ENCODE data around the gene RAPGEF3.
A peak's percentile ranks its signal among the peaks of the same experiment; 100 is the strongest.

RAPGEF3 gene

DNA sequence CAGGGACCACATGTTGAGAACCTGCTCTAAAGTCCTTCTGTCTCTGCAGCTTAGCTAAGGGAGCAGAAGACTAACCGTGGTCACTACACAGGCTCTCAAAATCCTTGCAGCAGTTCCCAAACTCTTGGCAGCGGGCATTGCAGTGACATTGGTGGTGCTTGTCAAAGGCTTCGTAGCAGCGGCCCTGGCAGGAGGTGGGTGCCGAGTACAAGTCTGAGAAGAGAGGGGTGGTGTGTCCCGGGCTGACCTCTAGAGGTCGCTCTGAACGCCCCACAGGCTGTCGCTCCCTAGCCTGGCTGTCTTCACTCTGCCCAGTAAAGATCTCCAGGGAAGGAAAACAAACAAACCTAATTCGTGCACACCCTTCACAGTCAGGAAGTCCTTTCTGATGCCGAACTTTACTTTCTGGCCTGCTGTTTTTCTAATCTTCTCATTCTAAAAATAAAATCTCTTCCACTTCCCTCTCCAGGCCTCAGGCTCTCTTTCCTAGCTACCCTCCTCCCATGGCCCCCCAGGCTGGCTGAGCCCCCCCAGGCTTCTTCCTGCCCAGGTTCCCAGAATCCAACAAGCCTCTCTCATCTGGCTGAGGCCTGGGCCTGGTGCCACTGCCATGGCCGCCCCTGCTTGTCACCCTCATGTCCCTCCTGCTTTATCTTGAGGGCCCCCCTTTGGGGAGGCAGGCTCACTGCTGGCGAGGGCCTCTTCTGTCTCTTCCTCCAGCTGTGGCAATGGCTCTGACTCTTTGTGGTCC, 41.1 kb downstream of the RAPGEF3 start:
- peak; percentile 94 for DNase-seq

DNA sequence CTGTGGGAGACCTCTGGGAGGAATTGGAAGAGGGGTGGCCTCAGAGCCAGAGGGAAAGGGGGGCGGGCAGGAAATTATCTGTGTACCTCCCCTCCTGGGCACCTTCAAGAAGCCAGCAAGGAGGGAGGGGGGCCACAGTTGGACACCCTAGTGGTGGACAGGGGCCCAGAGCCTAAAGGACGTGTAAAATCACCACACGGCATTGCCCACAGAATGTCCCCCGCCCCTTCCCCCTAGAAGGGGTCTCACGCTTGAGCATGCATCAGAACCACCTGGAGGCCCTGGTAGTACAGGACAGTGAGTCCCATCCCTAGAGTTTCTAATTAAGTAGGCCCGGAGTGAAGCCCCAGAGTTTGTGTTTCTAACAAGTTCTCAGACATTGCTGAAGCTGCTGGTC, 41.6 kb downstream of the RAPGEF3 start:
- DNase-seq = no peak

DNA sequence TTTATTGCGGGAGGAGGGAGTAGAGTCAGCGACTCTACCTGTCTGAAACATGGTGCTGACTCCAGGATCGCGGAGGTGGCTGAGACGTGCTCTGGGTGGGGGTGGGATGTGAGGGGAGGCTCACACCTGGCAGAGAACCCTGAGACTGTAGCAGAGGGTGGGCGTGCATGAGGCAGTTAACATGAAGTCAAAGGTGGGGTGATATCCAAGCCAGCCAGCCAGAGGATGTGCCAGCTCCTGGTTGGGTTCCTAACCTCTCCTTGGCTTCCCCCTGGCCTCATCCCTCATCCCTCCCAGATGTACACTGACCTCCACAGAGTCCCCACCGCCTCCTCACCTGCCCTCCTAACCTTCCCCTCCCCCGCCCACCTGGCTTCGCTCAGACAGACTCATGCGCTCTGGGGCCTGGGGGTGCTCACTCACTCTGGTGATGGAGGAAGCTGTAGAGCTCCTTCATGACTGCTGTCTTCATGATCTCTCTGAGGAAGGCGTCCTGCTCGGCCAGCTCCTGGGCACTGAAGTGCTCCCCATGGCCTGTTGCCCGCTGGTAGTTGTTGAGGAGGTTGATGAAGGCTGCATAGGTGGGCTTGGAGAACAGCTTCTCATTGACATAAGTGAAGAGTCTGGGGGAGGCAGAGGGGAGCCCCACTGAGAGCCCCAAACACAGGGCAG, 42.7 kb downstream of the RAPGEF3 start:
- DNase-seq = peak; percentile 50

DNA sequence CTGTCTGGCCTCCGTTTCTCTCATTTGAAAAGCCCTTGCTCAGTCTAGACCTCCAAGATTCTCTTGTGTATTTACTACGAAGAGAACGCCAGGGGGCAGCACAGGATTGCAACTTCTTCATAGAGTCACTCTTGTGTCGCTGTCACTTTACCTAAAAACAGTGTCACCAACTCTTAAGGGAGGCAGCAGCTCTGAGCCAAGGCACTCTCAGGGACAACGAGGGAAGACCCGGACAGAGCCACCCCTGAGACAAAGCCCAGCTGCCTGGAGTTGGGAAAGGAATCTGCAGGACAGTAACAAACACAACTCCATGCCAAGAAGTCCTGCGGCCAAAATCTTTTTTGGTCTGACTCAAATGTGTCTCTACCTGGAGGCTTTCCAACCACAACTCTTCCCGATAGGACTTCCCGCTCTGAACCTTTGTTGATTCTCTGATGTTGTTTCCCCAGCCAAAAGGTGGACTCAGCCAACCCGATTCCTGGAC, 43.2 kb downstream of the RAPGEF3 start:
- peak; percentile 85 for DNase-seq

DNA sequence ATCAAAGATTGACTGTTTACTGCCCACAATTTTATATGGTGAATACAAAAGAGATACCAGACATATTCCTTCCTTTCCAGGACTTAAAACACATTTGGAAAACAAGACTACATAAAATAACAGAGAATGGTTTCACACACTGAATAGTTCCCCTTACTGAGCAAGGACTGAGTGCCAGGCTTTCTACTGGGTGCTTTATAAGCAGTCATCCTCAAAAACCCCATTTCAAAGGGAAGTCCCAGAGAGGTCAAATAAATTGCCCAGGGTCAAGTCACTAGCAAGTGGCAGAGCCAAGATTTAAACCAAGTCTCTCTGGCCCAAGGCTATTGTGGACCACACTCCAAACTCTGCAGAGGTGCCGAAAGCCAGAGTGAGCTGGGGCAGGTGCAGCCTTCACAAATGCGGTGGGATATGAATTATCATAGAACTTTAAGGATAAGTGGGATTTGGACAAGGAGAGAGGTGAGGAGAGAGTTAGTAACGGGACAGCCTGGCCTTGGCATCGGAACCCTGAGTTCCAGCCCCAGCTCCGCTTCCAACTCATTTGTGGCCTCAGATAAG, 43.8 kb downstream of the RAPGEF3 start:
- DNase-seq = no peak

DNA sequence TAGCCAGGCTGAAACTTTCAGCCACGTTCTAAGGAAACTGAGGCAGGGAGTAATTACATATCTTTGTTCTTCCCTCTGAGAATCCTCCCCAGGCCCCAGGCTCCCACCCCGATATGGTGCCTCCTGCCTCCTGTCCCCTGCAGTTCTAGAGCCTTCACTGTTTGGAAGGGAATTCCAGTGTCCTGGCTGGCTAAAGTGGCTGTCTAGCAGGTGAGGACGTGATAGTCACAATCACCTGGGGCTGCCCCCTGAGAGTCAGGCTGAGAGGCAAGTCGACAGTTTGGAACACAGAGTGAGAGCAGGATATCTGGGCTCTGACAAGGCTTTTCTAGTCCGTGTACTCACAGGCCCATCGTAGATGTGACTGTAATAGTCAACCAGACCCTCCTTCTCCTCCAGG, 46.5 kb downstream of the RAPGEF3 start:
- DNase-seq = peak; percentile 53

DNA sequence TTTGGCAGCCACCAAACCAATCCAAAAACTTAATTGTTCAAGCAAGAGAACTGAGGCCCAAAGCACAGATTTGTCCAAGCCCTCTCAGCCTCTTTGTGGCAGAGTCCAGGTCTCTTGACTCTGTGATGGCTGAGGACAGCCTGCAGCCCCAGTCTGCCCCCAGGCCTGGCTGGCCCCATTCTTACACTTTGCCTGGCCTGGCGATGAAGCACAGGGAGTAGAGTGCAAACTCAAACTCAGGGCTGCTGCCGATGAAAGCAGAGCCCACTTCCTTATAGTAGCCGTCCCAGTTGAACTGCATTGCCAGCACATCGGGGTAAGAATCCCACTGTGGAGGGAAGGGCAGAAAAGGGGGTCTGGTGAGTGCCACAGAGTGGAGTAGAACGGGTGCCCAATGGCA, 47.2 kb downstream of the RAPGEF3 start:
- DNase-seq = peak; percentile 53

DNA sequence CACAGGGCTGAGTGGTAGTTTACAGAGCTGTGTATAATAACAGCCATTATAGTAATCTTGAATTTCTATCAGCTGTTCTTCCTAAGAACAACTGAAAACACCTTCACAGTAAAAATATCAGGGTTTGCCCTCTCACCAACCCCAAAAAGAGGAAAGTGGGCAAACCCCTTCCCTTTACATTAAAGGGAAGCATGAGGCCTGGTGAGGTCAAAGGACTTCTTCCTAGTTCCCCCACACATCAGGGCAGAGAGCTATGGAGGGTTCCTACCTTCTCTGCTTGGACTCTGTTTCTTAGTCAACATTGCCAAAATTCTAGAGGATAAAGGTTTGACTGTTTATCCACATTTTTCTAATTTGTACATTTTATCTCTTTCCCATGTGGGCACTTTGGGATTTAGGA, 48.4 kb downstream of the RAPGEF3 start:
- DNase-seq = peak; percentile 19

DNA sequence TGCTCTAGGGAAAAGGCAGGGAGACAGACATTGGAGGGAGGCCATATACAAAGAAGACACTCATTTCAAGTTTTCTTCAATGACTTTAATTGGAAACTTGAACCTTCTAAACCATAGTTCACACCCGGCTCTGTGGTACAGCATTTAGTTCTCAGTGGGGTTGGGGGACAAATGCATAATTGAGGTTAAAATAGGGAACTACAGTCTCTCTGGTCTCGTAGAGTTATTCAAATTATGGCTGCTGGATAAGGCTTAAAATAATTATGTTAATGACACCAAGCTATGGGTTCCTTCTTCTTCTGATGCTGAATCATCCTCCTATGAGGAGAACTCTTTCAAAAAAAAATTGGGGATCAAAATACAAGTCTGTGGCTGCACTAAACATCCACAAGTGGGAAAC, 49.0 kb downstream of the RAPGEF3 start:
- no peak for DNase-seq

DNA sequence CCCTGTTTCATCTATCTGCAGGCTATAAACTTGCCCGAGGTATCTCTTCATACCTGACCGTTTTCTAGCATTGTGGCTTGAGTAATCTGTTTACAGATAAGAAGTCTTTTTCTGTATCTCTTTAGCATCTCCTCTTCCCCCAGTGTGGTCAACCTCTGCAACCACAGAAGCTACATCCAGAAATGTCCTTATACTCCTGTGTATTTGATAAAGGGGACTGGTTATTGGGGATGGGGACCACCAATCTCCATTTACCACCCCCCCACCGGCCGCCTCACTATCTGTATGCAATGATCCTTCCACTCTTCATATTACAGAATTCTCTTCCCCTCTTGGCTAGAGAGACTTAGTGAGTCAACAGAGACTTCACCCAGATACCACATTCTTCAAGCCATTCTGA, 49.4 kb downstream of the RAPGEF3 start:
- DNase-seq = peak; percentile 46

DNA sequence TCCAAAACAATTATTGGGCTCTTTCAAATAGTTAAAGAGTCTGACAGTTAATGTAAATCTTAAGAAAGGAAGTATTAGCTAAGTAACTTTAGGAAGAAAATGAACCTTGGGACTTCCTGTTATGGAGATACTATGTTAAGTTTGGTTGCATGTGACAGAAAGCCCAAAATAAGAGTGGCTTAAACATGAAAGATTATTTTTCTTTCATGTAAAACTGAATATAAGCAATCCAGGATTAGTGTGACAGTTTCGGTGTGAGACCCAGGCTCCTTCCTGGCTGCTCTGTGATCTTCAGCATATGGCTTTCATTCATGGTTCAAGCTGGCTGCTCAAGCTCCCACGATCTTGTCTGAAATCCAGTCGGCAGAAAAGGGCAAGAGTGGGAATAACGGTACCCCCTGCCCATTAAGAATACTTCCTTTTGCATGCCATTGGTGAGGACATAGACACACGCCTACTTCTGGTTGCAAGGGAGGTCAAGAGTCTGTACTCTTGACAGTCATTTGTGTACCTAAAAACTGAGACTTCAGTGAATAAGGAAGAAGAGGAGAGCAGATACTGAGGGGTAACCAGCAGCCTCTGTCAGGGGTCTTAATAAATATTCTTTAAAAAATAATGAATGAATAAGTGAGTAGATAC, 50.7 kb downstream of the RAPGEF3 start:
- peak; percentile 40 for DNase-seq

DNA sequence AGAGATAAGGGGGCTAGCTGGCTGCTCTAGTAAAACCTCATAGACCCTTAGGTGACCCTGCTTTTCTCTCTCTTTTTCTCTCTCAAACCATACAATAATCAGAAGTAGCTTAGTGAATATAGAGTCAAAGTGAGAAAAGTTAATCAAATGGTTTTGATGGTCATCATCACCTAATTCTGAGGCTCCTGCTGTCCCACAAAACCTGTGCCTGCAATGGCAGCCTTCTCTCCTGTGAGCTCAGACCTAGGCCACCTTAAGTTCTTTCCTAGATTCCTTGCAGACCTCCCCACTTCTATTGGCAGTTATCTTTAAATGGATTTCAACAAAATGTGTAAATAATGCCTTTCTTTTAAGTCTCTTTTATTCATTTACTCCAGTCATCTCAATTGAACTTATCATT, 51.3 kb downstream of the RAPGEF3 start:
- no peak for DNase-seq

DNA sequence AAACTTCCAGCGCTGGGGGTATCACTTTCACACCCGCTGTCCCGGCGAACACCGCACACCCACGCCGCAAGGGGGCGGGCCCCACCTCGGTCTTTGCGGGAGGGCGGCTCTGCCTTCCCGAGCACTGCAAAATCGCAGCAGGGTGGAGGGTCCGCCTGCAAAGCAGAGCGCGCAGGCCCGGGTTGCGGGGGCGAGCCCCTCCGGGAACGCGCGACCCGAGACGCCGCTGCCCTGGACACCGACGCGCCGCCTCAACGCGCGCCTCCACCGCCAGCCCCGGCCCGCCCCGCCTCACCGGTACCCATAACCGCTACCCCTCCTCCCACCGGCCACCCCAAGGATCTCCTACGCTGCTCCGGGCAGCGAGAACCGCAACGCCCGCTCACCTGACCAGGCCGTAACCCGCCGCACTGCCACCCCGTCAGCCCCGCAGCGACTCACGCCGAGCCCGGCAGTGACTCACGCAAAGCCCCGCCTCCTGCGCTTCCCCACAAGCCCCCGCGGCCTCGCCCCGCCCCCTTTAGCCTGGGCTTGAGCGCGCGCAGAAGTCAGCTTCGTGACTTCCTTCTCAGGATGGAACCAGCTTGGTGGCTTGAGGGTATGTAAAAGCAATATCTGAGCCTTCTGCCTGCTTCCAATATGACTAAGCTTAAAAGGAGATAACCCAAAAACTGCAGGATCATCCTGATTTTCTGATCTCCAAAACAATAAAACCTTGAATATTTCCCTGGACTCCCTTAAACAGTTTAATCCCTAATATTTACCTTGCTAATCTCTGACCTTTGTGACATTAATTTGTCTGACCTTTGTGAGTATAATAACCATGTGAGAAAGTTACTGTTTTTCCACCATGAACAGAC, 52.9 kb downstream of the RAPGEF3 start, which contains the start of gene RPAP3:
Gene RPAP3 (minus strand): TSS at position 465 of the 860 bp plus-strand sequence. CDS start 3,190 bp downstream, outside the sequence.
- DNase-seq = peak; percentile 99

DNA sequence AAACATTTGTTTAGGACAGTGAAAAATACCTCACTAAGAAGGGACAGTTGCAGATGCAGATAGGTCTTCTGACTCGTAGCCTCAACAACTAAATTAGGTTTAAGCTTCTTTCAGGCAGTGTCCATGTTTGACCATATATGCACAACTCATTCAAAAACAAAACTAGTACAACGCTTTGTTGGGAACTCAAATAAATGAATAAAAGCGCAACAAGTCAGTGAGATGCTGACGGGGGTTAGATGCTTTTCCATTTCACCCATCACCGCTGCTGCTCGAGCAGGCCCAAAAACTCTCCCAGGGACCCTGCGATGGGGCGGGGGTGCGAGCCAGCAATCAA, 53.5 kb downstream of the RAPGEF3 start:
- DNase-seq = peak; percentile 29

DNA sequence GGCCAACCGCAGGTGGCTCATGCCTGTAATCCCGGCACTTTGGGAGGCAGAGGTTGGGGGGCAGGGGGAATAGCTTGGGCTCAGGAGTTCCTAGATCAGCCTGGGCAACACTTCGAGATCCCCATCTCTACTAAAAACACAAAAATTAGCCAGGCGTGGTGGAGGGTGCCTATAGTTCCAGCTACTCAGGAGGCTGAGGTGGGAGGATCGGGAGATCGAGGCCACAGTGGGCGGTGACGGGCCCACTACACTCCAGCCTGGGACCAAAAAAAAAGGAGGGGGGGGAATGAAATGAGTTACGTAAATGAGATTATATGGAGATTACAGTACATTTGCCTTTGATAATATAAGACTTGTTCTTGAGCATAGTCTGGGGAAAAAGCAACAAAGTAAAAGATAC, 54.0 kb downstream of the RAPGEF3 start:
- no peak for DNase-seq

DNA sequence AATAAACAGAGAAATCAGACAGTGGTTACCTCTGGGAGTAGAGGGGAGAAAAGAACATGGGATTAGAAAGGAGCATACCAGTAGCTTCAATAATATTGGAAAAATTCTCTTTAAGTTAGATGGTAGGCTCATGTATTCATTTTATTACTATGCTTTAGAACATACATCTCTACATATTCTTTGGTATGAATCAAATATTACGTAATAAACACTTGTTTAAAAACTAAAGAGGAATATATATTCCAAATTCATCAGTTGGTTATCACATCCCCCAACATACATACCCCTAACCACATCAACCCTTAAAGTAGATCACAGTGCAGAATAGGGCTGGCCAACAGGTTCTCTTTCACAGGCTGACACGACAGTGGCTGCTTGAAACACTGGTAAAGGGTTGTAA, 58.4 kb downstream of the RAPGEF3 start:
- DNase-seq = no peak

DNA sequence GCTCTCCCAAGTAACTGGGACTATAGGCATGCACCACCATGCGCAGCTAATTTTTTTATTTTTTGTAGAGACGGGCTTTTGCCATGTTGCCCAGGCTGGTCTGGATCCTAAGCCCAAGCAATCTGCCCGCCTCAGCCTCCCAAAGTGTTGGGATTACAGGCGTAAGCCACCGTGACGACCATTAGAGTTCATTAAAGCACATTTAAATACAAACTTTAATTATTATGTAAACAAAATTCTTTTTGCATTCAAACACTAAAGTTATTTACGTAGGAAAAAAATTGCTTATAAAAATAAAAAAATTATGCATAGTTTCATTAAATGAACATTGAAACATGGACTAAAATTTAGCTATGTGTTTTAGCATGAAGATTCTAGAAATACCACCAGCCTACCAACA, 60.0 kb downstream of the RAPGEF3 start:
- DNase-seq = no peak

DNA sequence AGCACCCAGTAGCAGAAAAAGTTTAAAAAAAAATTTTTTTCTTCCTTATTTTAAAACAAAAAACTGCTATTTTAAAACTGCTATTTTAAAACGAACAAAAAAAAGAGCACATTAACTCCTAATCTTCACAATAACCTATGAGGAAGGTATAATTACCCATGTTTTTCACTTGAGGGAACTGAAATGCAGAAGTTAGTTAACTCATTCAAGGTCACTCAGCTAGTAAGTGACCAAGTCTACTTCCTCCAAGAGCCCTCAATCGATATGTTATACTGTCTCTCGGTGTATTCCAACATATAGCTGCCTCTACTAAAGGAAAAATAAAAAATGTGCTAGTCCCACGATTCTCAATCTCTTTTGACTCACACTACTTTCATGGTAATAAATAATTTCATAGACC, 60.6 kb downstream of the RAPGEF3 start:
- no peak for DNase-seq

DNA sequence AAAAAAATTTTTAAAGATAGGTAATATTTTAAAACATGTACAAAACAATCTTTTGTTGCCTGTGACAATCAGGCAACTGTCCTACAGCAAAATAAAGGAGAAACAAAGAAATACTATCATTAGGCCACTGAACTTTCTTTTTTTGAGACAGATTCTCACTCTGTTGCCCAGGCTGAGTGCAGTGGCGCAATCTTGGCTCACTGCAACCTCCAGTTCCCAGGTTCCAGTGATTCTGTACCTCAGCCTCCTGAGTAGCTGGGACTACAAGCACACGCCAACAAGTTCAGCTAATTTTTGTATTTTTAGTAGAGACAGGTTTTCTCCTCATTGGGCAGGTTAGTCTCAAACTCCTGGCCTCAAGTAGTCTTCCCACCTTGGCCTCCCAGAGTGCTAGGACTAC, 69.5 kb downstream of the RAPGEF3 start:
- no peak for DNase-seq

DNA sequence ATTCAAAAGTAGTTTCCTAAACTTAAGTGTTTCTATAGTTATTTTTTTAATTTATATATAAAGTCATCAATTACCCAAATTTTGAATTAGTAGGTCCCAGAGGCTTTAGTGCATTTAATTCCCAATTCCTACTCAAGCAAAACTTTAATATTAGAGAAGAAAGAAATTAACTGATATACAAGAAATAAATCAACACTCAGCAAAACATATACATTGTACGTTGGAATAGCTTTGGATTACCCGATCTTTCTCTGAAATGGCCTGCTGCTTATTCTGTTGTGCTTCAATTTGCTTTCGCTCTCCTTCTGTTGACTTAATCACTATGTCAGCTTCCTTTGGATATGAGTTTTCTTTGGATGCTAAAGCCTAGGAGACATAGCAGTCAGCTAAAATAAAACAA, 71.0 kb downstream of the RAPGEF3 start:
- no peak for DNase-seq

DNA sequence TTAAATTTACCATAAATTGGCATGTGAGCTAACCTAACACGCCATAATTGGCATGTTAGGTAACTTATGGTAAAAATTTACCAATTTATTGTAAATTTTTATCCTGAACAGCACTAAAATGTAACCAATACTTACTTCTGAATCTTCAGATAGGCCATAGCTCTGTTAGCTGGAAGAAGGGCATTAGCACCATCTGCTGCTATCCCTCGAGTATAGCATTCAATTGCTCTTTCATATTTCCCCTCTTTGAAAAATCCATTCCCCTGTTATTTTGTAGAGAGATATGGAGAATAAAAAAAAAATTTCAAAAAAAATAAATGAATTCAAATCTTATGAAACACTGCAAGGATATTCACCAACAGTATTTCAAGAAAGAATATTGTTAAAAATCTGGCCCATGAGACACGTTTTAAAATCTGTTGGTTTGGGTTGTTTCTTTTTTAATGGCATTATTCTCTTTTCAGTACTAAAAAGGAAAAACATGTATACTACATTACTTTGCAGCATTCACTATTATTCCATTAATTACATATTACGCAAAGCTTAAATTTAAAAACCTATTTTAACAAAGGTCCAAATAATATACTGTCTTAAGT, 71.9 kb downstream of the RAPGEF3 start:
- DNase-seq = no peak

Measured in islet precursor cell (in vitro differentiated cells).